HCT116 (cell line): ENCODE results near the gene HIVEP1. TPM values are rescaled to one million over a fixed set of nuclear protein-coding genes. Genes with fewer than 3 reads are reported as not detected.

Experiments used
- ATAC-seq: fragments of 200-7000 bp; cut with Tn5 transposase; 2 replicates; pipeline ENCODE4 v1.9.1; 2020; ENCODE audit warnings: mild to moderate bottlenecking, moderate library complexity
- BruUV-seq: library from RNA; stranded (reverse); fragments of 400-500 nt; replicated peaks from 2 replicates; lab custom pipeline; 2021; lab: Mats Ljungman, UMichigan
- CTCF ChIA-PET: fragments of 300-600 bp; sonication (Branson Sonifier 250); formaldehyde crosslinking; loops from one replicate; lab custom pipeline; 2021; ENCODE audit warnings: antibody characterized with exemption; lab: Charles Lee
- POLR2A ChIA-PET: fragments of 300-600, 350-600 bp; sonication (Branson Sonifier 250); formaldehyde crosslinking; loops from one replicate; lab custom pipeline; 2021; ENCODE audit warnings: antibody characterized with exemption; lab: Charles Lee
- RAD21 ChIA-PET, 2 experiments: fragments of 300-600 bp; sonication (Branson Sonifier 250); formaldehyde crosslinking; loops; one replicate each; lab custom pipeline; 2023; ENCODE audit warnings: low total read pairs in 2 of 2; ENCODE audit not compliant: uncharacterized antibody in 2 of 2, unreplicated experiment in 2 of 2, low non-redundant PET in 1 of 2; lab: Charles Lee
- DNase-seq: peaks from one replicate; pipeline ENCODE4 v3.0.0-alpha.2; 2010; ENCODE audit warnings: low read depth, low spot score
- H2AFZ ChIP-seq: fragments of 200-600 bp; shearing (Covaris generic), sonication (generic); 2 replicates; pipeline ENCODE4 v1.6.1; 2017; ENCODE audit warnings: low read depth, mixed run types, mixed read lengths, antibody characterized with exemption, low read length; ENCODE audit not compliant: poor library complexity, severe bottlenecking
- H3K27ac ChIP-seq: 2 replicates; pipeline ENCODE4 v1.5.1; 2012; ENCODE audit warnings: low read depth, low read length
- H3K27me3 ChIP-seq: fragments of 200-600 bp; sonication (generic); 2 replicates; pipeline ENCODE4 v1.6.1; 2016; ENCODE audit warnings: mixed run types, low read length, mixed read lengths; ENCODE audit not compliant: insufficient read depth
- H3K36me3 ChIP-seq, 2 experiments: fragments of 200-500 bp in 1 of 2; fragments of 200-600 bp in 1 of 2; sonication (Bioruptor generic) in 1 of 2; sonication (generic) in 1 of 2; 2 replicates each; pipeline versions ENCODE4 v1.5.1 to v1.6.1; 2014 to 2016; ENCODE audit warnings: low read length in 2 of 2, inconsistent platforms in 1 of 2, mixed read lengths in 1 of 2, mixed run types in 1 of 2; ENCODE audit not compliant: insufficient read depth in 2 of 2, control insufficient read depth in 1 of 2
- H3K4me1 ChIP-seq, 2 experiments: fragments of 200-600 bp in 1 of 2; sonication (generic) in 1 of 2; 2 replicates each; pipeline versions ENCODE4 v1.5.1 to v1.6.1; 2012 to 2017; ENCODE audit warnings: low read length in 2 of 2, inconsistent platforms in 1 of 2, mild to moderate bottlenecking in 1 of 2, mixed read lengths in 1 of 2, mixed run types in 1 of 2, moderate library complexity in 1 of 2; ENCODE audit not compliant: insufficient read depth in 2 of 2, control insufficient read depth in 1 of 2
- H3K4me2 ChIP-seq: fragments of 200-600 bp; sonication (generic); 2 replicates; pipeline ENCODE4 v1.6.1; 2017; ENCODE audit warnings: mixed run types, low read length, mixed read lengths
- H3K4me3 ChIP-seq, 2 experiments: fragments of 200-600 bp in 1 of 2; sonication (generic) in 1 of 2; replicated peaks in 1 of 2; 2 replicates each; pipeline ENCODE4 v1.5.1; 2011 to 2016; ENCODE audit warnings: low read length in 2 of 2, control low read depth in 1 of 2, low read depth in 1 of 2, mild to moderate bottlenecking in 1 of 2, mixed read lengths in 1 of 2, mixed run types in 1 of 2
- H3K79me2 ChIP-seq: fragments of 200-600 bp; sonication (generic); 2 replicates; pipeline ENCODE4 v1.6.1; 2017; ENCODE audit warnings: mild to moderate bottlenecking, mixed run types, low read length, moderate library complexity, mixed read lengths; ENCODE audit not compliant: insufficient read depth
- H3K9ac ChIP-seq: fragments of 200-600 bp; sonication (generic); 2 replicates; pipeline ENCODE4 v1.6.1; 2016; ENCODE audit warnings: low read length, mixed read lengths
- H3K9me2 ChIP-seq: fragments of 200-600 bp; sonication (generic), shearing (Covaris generic); 2 replicates; pipeline ENCODE4 v1.6.1; 2017; ENCODE audit warnings: mixed run types, mild to moderate bottlenecking, moderate library complexity; ENCODE audit not compliant: insufficient read depth
- H3K9me3 ChIP-seq, 2 experiments: fragments of 200-500 bp in 1 of 2; fragments of 200-600 bp in 1 of 2; sonication (Bioruptor generic) in 1 of 2; sonication (generic) in 1 of 2; 2 replicates each; pipeline ENCODE4 v1.6.1; 2014 to 2017; ENCODE audit warnings: low read length in 2 of 2, mixed read lengths in 2 of 2, inconsistent platforms in 1 of 2, low read depth in 1 of 2, mild to moderate bottlenecking in 1 of 2, mixed run types in 1 of 2, moderate library complexity in 1 of 2; ENCODE audit not compliant: control insufficient read depth in 1 of 2, insufficient read depth in 1 of 2
- H4K20me1 ChIP-seq: fragments of 200-600 bp; sonication (generic), shearing (Covaris generic); 2 replicates; pipeline ENCODE4 v1.6.1; 2017; ENCODE audit warnings: mixed run types, mild to moderate bottlenecking, moderate library complexity; ENCODE audit not compliant: insufficient read depth
- CTCF ChIP-seq, 3 experiments: fragments of 200-600 bp in 1 of 3; sonication (generic) in 1 of 3; IDR thresholded peaks in 2 of 3; conservative IDR thresholded peaks in 1 of 3; 2 replicates each; pipeline ENCODE4 v1.5.1; 2012 to 2017; ENCODE audit warnings: low read depth in 2 of 3, low read length in 2 of 3, antibody characterized with exemption in 1 of 3, borderline replicate concordance in 1 of 3, control low read depth in 1 of 3, mild to moderate bottlenecking in 1 of 3, mixed read lengths in 1 of 3, mixed run types in 1 of 3, moderate library complexity in 1 of 3; ENCODE audit not compliant: insufficient read depth in 1 of 3
- ELF1 ChIP-seq: IDR thresholded peaks from 2 replicates; pipeline ENCODE4 v1.6.1; 2012; ENCODE audit warnings: low read depth, borderline replicate concordance
- EZH2phosphoT487 ChIP-seq: fragments of 200-600 bp; IDR thresholded peaks from 2 replicates; pipeline ENCODE4 v1.6.1; 2018; ENCODE audit warnings: antibody characterized with exemption, borderline replicate concordance
- SIN3A ChIP-seq: IDR thresholded peaks from 2 replicates; pipeline ENCODE4 v1.6.1; 2012; ENCODE audit warnings: low read depth
- SP1 ChIP-seq: IDR thresholded peaks from 2 replicates; pipeline ENCODE4 v1.6.1; 2012; ENCODE audit warnings: low read depth
- TCF7L2 ChIP-seq: IDR thresholded peaks from 2 replicates; pipeline ENCODE4 v1.7.0; 2011; ENCODE audit warnings: borderline replicate concordance, inconsistent platforms; ENCODE audit not compliant: insufficient read depth, insufficient read length; ENCODE audit errors: extremely low read depth
- ZFX ChIP-seq: fragments of 450-650 bp; IDR thresholded peaks from 2 replicates; pipeline ENCODE4 v1.6.1; 2017
- intact Hi-C: fragments of 100-400 bp; cut with micrococcal nuclease; formaldehyde crosslinking; loops from 2 replicates; pipeline ENCODE4 v1.10.0; 2022
- total RNA-seq: library from RNA; stranded (reverse); gene quantifications from one replicate; pipeline ENCODE4 v1.2.1, GENCODE V29; 2021; ENCODE audit not compliant: unreplicated experiment
- TF ChIP-seq, protein P1 (sequence below): IDR thresholded peaks from 2 replicates; pipeline ENCODE4 v1.6.1; 2012; ENCODE audit warnings: low read depth

The HIVEP1 gene
- total RNA-seq, 1 experiment from 2014 or later: 11.2 TPM

DNA sequence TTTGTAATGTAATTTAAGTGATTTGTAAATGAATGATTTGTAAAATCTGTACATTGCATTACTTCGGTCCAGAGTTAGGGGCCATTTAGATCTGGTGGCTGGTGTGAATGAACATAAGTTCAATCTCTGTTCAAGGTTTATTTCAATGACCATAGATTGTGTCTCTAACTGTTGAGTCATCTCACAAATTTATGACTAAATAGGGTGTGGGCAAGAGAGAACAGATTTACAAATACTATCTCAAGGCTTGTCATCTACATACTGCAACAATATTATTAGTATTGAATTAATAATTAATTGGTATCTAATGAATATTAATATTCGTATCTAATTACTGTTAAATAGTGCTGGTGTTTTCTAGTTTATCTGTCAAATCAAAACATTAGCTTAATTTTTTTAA is 162.8 kb downstream of the HIVEP1 start:
- Histone ChIP-seq H4K20me1 (no peaks in the 10 kb centered on the region), H3K4me3 (no peak overlapping the region), H3K4me2 (no peak overlapping the region), H3K79me2 (no peaks in the 10 kb centered on the region), H3K36me3 (no peaks in the 10 kb centered on the region)
- BruUV-seq: no TSS peak
- TF ChIP-seq CTCF (IDR thresholded peaks at IDR 0.05 in 2 of 3, conservative IDR thresholded peaks at IDR 0.05 in 1 of 3; ENCODE audit: borderline replicate concordance in 1 of 3, insufficient read depth in 1 of 3, low read depth in 2 of 3, low read length in 2 of 3): no peak
- TF ChIP-seq, protein P1, sequence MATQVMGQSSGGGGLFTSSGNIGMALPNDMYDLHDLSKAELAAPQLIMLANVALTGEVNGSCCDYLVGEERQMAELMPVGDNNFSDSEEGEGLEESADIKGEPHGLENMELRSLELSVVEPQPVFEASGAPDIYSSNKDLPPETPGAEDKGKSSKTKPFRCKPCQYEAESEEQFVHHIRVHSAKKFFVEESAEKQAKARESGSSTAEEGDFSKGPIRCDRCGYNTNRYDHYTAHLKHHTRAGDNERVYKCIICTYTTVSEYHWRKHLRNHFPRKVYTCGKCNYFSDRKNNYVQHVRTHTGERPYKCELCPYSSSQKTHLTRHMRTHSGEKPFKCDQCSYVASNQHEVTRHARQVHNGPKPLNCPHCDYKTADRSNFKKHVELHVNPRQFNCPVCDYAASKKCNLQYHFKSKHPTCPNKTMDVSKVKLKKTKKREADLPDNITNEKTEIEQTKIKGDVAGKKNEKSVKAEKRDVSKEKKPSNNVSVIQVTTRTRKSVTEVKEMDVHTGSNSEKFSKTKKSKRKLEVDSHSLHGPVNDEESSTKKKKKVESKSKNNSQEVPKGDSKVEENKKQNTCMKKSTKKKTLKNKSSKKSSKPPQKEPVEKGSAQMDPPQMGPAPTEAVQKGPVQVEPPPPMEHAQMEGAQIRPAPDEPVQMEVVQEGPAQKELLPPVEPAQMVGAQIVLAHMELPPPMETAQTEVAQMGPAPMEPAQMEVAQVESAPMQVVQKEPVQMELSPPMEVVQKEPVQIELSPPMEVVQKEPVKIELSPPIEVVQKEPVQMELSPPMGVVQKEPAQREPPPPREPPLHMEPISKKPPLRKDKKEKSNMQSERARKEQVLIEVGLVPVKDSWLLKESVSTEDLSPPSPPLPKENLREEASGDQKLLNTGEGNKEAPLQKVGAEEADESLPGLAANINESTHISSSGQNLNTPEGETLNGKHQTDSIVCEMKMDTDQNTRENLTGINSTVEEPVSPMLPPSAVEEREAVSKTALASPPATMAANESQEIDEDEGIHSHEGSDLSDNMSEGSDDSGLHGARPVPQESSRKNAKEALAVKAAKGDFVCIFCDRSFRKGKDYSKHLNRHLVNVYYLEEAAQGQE: no peak
- TF ChIP-seq, all 23 proteins: peak for 0
- no peak for DNase-seq
- ChIA-PET CTCF (no interaction called here), POLR2A (no interaction called here), RAD21 (no interaction called here)
- no peaks in the 10 kb centered on the region for H3K9me3 ChIP-seq
- no peak overlapping the region for H3K9ac ChIP-seq
- no peak overlapping the region for H3K27ac ChIP-seq
- no peak overlapping the region for H2AFZ ChIP-seq
- no peaks in the 10 kb centered on the region for H3K9me2 ChIP-seq
- intact Hi-C loops: no loop called here
- no peak for ATAC-seq
- H3K4me1 ChIP-seq: no peaks in the 10 kb centered on the region
- H3K27me3 ChIP-seq: no peaks in the 10 kb centered on the region

- no peaks in the 10 kb centered on the region for H3K9me3 ChIP-seq
- ATAC-seq (no peak), DNase-seq (no peak)
- H3K27ac ChIP-seq: no peak overlapping the region
- POLR2A ChIA-PET: no interaction called here
- no peaks in the 10 kb centered on the region for H3K36me3 ChIP-seq
- H2AFZ ChIP-seq: no peak overlapping the region
- no peaks in the 10 kb centered on the region for H3K27me3 ChIP-seq
- H3K4me3 ChIP-seq: no peak overlapping the region
- no peaks in the 10 kb centered on the region for H3K4me1 ChIP-seq
- TF ChIP-seq ELF1 (no peak), TCF7L2 (no peak), SP1 (no peak), EZH2phosphoT487 (no peak), CTCF (IDR thresholded peaks at IDR 0.05 in 2 of 3, conservative IDR thresholded peaks at IDR 0.05 in 1 of 3; ENCODE audit: borderline replicate concordance in 1 of 3, insufficient read depth in 1 of 3, low read depth in 2 of 3, low read length in 2 of 3) (no peak), SIN3A (no peak), ZFX (no peak)
- no peak overlapping the region for H3K9ac ChIP-seq
- CTCF ChIA-PET: no interaction called here
- H3K4me2 ChIP-seq: no peak overlapping the region
- intact Hi-C loops: no loop called here
- H3K9me2 ChIP-seq: no peaks in the 10 kb centered on the region
- H4K20me1 ChIP-seq: no peaks in the 10 kb centered on the region
- no peaks in the 10 kb centered on the region for H3K79me2 ChIP-seq
- RAD21 ChIA-PET: no interaction called here
- BruUV-seq: no TSS peak
Observed at GRCh38 chr6:12175626-12176025, 163.5 kb downstream of the HIVEP1 start.
